ENCODE measurements around the gene ULK4. TPM values are rescaled to one million over a fixed set of nuclear protein-coding genes. Genes with fewer than 3 reads are reported as not detected.

The ULK4 gene
- total and polyA plus RNA-seq, 9 of the 15 experiments (the other 6 are each of a cell fraction or from before 2014, with no cell fraction given): 3.0 to 5.9 (median 3.5) TPM

- TF ChIP-seq MAFK (IDR thresholded peaks at IDR 0.05; ENCODE audit: low read length) (peak; percentile 97), HES1 (IDR thresholded peaks at IDR 0.05; ENCODE audit: low read depth) (no peak; the same call in 1 of the 2 replicates), DACH1 (IDR thresholded peaks at IDR 0.05; ENCODE audit: partially characterized antibody) (peak; percentile 85), IFI16 (CRISPR knock-in tag; IDR thresholded peaks at IDR 0.05) (no peak), AFF1 (IDR thresholded peaks at IDR 0.05; ENCODE audit: low read depth in 1 of 2, partially characterized antibody in 2 of 2) (peak in 1 of 2 experiments; percentile 61), E2F8 (IDR thresholded peaks at IDR 0.05; ENCODE audit: low read depth, partially characterized antibody) (no peak), CTBP1 (IDR thresholded peaks at IDR 0.05; ENCODE audit: borderline replicate concordance) (peak; percentile 94), KLF1 (tag; IDR thresholded peaks at IDR 0.05) (no peak), CBX3 (IDR thresholded peaks at IDR 0.05; ENCODE audit: borderline replicate concordance in 1 of 2, low read length in 2 of 2) (peak in 1 of 2 experiments; percentile 17; a peak in 1 of 3 replicates), CBFA2T2 (conservative IDR thresholded peaks at IDR 0.05) (peak; percentile 47; the same call in 1 of the 2 replicates), ZNF224 (CRISPR knock-in tag; IDR thresholded peaks at IDR 0.05) (no peak), FOXA1 (IDR thresholded peaks at IDR 0.05; ENCODE audit: borderline replicate concordance) (peak; percentile 98), ZBTB7A (IDR thresholded peaks at IDR 0.05; ENCODE audit: borderline replicate concordance, control insufficient read depth, low read depth, low read length) (no peak), ESRRA (IDR thresholded peaks at IDR 0.05; ENCODE audit: borderline replicate concordance, low read depth) (peak; percentile 64; the same call in 1 of the 2 replicates), HDAC2 (IDR thresholded peaks at IDR 0.05) (peak; percentile 91), ATF7 (IDR thresholded peaks at IDR 0.05) (peak; percentile 89), BACH1 (tag; IDR thresholded peaks at IDR 0.05) (peak; percentile 97), ZNF449 (CRISPR knock-in tag; IDR thresholded peaks at IDR 0.05) (no peak), MAFF (IDR thresholded peaks at IDR 0.05; ENCODE audit: low read length) (peak; percentile 97), NBN (IDR thresholded peaks at IDR 0.05; ENCODE audit: low read depth) (peak; percentile 79; the same call in 1 of the 2 replicates)
Observed at GRCh38 chr3:41267975-41268640, 693.8 kb downstream of the ULK4 start (continued).

All from K562 (cell line).